Activated naive CD8-positive, alpha-beta T cell treated with anti-CD3 and anti-CD28 coated beads, Interleukin-2, amount 50 U/mL, for 16 hours (primary cell): ENCODE data around the gene CLEC4G.

ENCODE experiments used
- DNase-seq: peaks from one replicate; pipeline ENCODE4 v3.0.0-alpha.2; 2020; ENCODE audit warnings: low read depth, low spot score

The CLEC4G gene

GRCh38 chr19:7698583-7698982 is 33.3 kb downstream of the CLEC4G start:
- DNase-seq: no peak

GRCh38 chr19:7697721-7698287 is 34.1 kb downstream of the CLEC4G start:
- DNase-seq: no peak

DNA sequence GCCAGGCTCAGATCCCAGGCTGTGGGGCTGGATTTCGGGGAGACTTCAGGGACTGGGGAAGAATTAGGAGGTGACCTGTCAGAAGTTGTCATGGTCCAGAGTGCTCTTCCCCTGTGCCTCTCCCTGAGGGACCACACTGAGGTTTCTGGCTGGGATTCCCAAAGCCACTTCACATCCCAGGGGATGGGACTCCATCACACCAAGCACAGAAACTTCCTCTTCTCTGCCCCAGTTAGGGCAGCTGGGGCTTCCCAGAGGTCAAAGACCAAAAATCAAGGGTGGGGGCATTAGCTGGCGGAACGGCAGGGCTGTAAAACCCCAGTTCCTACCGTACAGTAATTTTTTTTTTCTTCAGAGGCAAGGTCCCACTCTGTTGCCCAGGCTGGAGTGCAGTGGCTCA is 37.4 kb downstream of the CLEC4G start:
- no peak for DNase-seq

DNA sequence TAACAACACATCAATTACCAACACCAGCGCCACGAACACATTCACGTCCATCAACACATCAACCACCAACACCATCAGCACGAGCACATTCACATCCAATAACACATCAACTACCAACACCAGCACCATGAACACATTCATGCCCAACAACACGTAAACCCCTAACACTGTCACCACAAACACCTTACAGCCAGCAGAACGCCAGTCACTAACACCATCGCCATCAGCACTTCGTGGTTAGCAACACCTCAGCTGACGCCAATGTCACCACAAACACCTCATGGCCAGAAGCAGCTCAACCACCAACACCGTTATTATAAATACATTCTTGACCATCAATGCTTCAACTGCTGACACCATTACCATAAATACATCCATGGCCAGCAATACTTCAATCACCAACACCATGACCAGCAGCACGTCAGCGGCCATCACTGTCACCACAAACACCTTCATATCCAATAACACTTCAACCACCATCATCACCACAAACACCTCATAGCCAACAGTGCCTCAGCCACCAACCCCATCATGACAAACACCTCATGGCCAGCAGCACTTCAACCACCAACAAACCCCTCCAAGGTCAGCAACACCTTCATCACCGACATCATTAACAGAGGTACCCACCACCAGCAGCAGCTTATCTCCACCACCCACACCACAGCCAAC is 39.4 kb downstream of the CLEC4G start:
- no peak for DNase-seq

DNA sequence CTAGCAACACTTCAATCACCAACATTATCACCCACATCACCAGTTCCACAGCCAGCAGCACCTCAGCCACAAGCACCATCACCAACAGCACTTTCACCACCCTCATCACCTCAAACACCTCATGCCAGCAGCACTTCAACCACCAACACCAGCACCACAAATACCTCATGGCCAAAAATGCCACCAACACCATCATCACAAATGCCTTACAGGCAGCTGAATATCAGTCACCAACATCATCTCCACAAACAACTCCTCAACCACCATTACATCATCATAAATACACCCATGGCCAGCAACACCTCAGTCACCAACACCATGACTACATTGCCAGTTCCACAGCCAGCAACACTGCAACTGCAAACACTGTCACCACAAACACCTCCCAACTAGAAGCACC is 40.4 kb downstream of the CLEC4G start:
- DNase-seq: no peak

DNA sequence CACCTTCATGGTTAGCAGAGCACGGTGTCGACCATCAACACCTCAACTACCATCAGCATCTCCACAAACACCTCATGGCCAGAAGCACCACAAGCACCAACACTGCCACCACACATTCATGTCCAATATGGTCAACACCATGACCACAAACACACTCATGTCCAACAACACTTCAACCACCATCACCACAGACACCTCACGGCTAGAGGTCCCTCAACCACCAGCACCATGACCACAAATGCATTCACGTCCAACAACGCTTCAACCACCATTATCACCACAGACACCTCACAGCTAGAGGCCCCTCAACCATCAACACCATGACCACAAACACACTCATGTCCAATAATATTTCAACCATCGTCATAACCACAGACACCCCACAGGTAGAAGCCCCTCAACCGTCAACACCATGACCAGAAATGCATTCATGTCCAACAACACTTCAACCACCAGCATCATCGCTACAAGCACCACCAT is 41.1 kb downstream of the CLEC4G start:
- DNase-seq: no peak

DNA sequence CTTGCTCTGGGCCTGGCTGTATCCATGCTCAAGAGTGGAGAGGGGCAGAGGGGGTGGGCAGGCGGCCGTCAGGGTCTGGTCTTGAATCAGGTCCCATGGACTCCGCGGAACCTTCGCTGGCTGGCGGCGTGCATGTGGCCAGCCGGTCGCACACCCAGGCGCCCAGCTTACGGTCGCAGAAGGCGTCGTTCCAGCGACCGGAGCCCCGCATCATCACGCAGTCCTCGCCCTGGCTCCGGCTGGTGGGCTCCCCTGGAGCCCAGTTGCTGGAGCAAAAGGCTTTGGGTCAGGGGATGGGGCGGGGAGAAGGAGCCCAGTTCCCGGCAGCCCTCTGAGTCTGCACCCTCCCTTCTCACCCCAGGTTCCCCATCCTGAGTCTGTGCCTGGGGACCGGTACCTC is 42.7 kb downstream of the CLEC4G start:
- DNase-seq: no peak

DNA sequence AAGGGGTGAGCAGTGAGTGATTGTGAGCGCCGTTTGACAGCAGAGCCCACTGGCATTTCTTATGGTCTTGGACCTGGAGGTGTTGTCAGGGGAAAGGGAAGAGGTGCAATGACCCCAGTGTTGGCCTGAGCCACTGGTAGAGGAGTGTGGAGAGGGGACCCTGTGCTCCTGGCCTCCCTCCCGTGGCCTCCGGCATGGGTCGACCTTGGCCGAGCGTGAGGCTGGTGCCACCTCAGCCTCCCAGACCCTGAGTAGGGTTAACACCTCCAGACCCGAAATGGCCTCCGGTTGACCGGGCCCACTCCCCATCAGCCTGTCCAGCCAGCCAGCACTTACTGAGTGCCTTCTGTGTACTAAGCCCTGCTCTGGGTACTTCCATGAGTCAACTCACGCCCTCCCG is 44.7 kb downstream of the CLEC4G start:
- DNase-seq: no peak

DNA sequence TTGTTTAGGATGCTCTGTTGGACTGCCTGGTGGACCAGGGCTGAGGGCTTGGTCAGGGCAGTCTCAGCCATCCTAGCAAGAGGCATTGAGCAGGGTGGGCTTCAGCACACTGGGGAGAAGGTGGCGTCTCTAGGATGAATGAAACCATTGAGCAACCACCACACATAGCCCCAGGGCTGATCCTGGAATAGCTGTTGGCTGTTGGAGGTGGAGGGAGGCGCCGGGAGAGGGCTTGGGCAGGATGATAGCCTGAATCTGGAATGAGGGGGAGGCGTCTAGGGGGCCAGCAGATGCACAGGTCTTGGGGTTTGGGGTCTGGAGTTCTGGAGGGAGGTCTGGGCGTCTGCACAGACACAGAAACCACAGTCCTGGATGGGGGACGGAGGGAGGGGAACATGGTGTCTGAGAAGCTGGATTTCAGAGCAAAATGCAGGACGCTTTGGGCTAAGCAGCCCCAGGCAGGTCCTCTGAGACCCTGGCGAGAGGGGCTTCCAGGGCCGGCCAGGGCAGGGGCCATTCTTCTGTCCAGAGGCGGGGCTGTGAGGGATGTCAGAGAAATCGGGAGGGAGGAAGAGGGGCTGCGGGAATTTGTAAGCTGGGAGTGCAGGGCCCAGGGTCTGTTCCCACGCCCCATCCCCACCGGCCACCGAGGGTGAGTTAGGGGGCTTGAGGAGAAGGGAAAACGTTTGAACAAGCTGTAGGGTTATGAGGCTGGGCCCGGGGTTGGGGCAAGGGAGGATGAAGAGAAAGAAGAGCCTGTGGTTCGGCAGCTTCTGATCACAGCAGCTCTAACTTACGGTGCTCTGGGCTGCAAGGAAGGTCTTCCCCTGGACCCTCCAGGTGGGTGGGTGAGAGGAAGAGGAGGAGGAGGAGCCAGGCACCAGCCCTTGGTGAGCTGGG is 46.1 kb downstream of the CLEC4G start:
- DNase-seq: no peak

GRCh38 chr19:7682175-7682855 is 49.6 kb downstream of the CLEC4G start:
- no peak for DNase-seq

- DNase-seq: peak; percentile 82
These were observed 50.4 kb downstream of the CLEC4G start for GRCh38 chr19:7681340-7682174.

- peak; percentile 63 for DNase-seq
These were observed 51.1 kb downstream of the CLEC4G start, which contains the start of gene TRAPPC5 for GRCh38 chr19:7680606-7681339. TSS of gene TRAPPC5 (plus strand) at chr19:7680833. CDS start at chr19:7682254, 1,421 bp downstream.

- DNase-seq: no peak
These were observed 51.9 kb downstream of the CLEC4G start for GRCh38 chr19:7679771-7680605.

GRCh38 chr19:7678971-7679751 is 52.7 kb downstream of the CLEC4G start:
- DNase-seq: peak; percentile 34
